RWPE2 (cell line): ENCODE data around the gene HIVEP1.

ENCODE experiments used
- ATAC-seq: fragments of 200-7000 bp; cut with Tn5 transposase; 3 replicates; pipeline ENCODE4 v1.9.1; 2021; ENCODE audit warnings: low read depth
- DNase-seq: peaks from one replicate; pipeline ENCODE4 v3.0.0-alpha.2; 2020; ENCODE audit warnings: low spot score
- H3K27ac ChIP-seq: fragments of 450-650 bp; 2 replicates; pipeline ENCODE4 v1.5.1; 2017; ENCODE audit warnings: mild to moderate bottlenecking; ENCODE audit not compliant: poor library complexity, severe bottlenecking
- H3K27me3 ChIP-seq: fragments of 250-450 bp; sonication (Bioruptor Pico); 2 replicates; pipeline ENCODE4 v1.5.1; 2021; ENCODE audit warnings: mild to moderate bottlenecking, moderate library complexity; ENCODE audit not compliant: insufficient read depth, poor library complexity, severe bottlenecking
- H3K36me3 ChIP-seq: fragments of 250-450 bp; sonication (Bioruptor Pico); 2 replicates; pipeline ENCODE4 v1.5.1; 2020; ENCODE audit warnings: low read depth, mild to moderate bottlenecking, moderate library complexity
- H3K4me1 ChIP-seq: fragments of 250-450 bp; sonication (Bioruptor Pico); 2 replicates; pipeline ENCODE4 v1.5.1; 2021; ENCODE audit warnings: mild to moderate bottlenecking, moderate library complexity; ENCODE audit not compliant: insufficient read depth, poor library complexity, severe bottlenecking
- H3K4me3 ChIP-seq: fragments of 250-450 bp; sonication (Bioruptor Pico); 2 replicates; pipeline ENCODE4 v1.5.1; 2021; ENCODE audit warnings: mild to moderate bottlenecking, moderate library complexity; ENCODE audit not compliant: severe bottlenecking
- H3K9me3 ChIP-seq: fragments of 250-450 bp; sonication (Bioruptor Pico); 2 replicates; pipeline ENCODE4 v1.5.1; 2021; ENCODE audit warnings: mild to moderate bottlenecking, moderate library complexity; ENCODE audit not compliant: severe bottlenecking
- TF ChIP-seq, protein P1 (sequence below): fragments of 450-650 bp; IDR thresholded peaks from one replicate; pipeline ENCODE4 v1.5.1; 2017; ENCODE audit warnings: mild to moderate bottlenecking, moderate library complexity; ENCODE audit not compliant: poor library complexity, severe bottlenecking

Gene HIVEP1

GRCh38 chr6:12032783-12033573 is 20.9 kb downstream of the HIVEP1 start:
- DNase-seq (no peak), ATAC-seq (no peak)
- peaks cover 8% of the 10 kb centered on the region for H3K9me3 ChIP-seq
- peaks cover 28% of the 10 kb centered on the region for H3K4me1 ChIP-seq
- no peak overlapping the region for H3K4me3 ChIP-seq
- H3K27me3 ChIP-seq: no peaks in the 10 kb centered on the region
- peak overlapping the region; percentile 64 for H3K27ac ChIP-seq
- H3K36me3 ChIP-seq: peaks cover 22% of the 10 kb centered on the region
- TF ChIP-seq, protein P1, sequence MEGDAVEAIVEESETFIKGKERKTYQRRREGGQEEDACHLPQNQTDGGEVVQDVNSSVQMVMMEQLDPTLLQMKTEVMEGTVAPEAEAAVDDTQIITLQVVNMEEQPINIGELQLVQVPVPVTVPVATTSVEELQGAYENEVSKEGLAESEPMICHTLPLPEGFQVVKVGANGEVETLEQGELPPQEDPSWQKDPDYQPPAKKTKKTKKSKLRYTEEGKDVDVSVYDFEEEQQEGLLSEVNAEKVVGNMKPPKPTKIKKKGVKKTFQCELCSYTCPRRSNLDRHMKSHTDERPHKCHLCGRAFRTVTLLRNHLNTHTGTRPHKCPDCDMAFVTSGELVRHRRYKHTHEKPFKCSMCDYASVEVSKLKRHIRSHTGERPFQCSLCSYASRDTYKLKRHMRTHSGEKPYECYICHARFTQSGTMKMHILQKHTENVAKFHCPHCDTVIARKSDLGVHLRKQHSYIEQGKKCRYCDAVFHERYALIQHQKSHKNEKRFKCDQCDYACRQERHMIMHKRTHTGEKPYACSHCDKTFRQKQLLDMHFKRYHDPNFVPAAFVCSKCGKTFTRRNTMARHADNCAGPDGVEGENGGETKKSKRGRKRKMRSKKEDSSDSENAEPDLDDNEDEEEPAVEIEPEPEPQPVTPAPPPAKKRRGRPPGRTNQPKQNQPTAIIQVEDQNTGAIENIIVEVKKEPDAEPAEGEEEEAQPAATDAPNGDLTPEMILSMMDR: no peak

GRCh38 chr6:12033770-12034169 is 21.7 kb downstream of the HIVEP1 start:
- H3K4me3 ChIP-seq: no peak overlapping the region
- ATAC-seq: peak; percentile 99
- DNase-seq: no peak
- H3K4me1 ChIP-seq: peaks cover 29% of the 10 kb centered on the region
- H3K9me3 ChIP-seq: peaks cover 8% of the 10 kb centered on the region
- TF ChIP-seq, protein P1: no peak
- no peaks in the 10 kb centered on the region for H3K27me3 ChIP-seq
- H3K36me3 ChIP-seq: peaks cover 16% of the 10 kb centered on the region
- H3K27ac ChIP-seq: peak overlapping the region; percentile 64

DNA sequence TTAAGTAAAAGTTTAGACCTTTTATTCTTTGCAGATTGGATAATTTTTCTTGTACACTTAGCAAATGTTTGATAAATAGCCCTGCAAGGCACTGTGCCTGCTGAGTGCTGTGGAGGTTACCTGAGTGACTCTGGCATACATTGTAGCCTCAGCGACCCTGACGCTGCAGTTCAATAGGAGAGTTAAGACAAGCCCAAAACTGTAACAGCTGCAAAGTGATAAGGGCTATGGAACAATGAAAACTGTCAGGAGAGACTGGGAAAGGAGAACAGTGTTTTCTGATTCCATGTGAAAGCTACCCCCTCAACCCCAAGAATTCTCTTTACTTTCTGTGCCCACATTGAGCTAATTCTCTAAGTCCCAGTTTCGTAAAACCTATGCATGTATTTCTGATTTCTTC is 22.2 kb downstream of the HIVEP1 start:
- DNase-seq (no peak), ATAC-seq (no peak)
- Histone ChIP-seq H3K27me3 (no peaks in the 10 kb centered on the region), H3K9me3 (peaks cover 8% of the 10 kb centered on the region), H3K4me1 (peaks cover 29% of the 10 kb centered on the region), H3K27ac (peak overlapping the region; percentile 64), H3K36me3 (peaks cover 15% of the 10 kb centered on the region), H3K4me3 (no peak overlapping the region)
- TF ChIP-seq, protein P1: no peak

GRCh38 chr6:12034837-12035236 is 22.7 kb downstream of the HIVEP1 start:
- Histone ChIP-seq H3K4me1 (peaks cover 29% of the 10 kb centered on the region), H3K4me3 (no peak overlapping the region), H3K27me3 (no peaks in the 10 kb centered on the region), H3K9me3 (peaks cover 5% of the 10 kb centered on the region), H3K36me3 (peaks cover 10% of the 10 kb centered on the region), H3K27ac (peak overlapping the region; percentile 64)
- TF ChIP-seq, protein P1: peak; percentile 21
- ATAC-seq (no peak), DNase-seq (no peak)

GRCh38 chr6:12036766-12037165 is 24.7 kb downstream of the HIVEP1 start:
- Histone ChIP-seq H3K9me3 (no peaks in the 10 kb centered on the region), H3K27ac (no peak overlapping the region), H3K4me1 (peaks cover 29% of the 10 kb centered on the region), H3K36me3 (0 out of 2 replicates have a peak, but pooled peaks cover 4% of the 10 kb centered on the region), H3K27me3 (no peaks in the 10 kb centered on the region), H3K4me3 (no peak overlapping the region)
- TF ChIP-seq, protein P1: no peak
- DNase-seq (no peak), ATAC-seq (no peak)
